Measurements from ENCODE around the gene TTC4. TPM values are rescaled to one million over a fixed set of nuclear protein-coding genes. Genes with fewer than 3 reads are reported as not detected.

The TTC4 gene
- total and polyA plus RNA-seq, 2 of the 4 experiments (the other 2 are of a cell fraction), result 21.6 to 27.1 TPM

- Histone ChIP-seq H3K27ac (ENCODE audit: insufficient read depth, low read length) (no peak overlapping the region), H3K23ac (ENCODE audit: low read depth, low read length) (no peak overlapping the region), H3K4me1 (ENCODE audit: control insufficient read depth, insufficient read depth, low read length) (no peaks in the 10 kb centered on the region), H4K8ac (ENCODE audit: low read depth in 2 of 2, low read length in 2 of 2) (no peak overlapping the region), H2AK9ac (replicated peaks; ENCODE audit: low read depth, low read length, poor library complexity) (no peak overlapping the region), H3K36me3 (ENCODE audit: control insufficient read depth, insufficient read depth, low read length) (peaks cover 12% of the 10 kb centered on the region), H2AK5ac (ENCODE audit: low read depth, low read length) (no peak overlapping the region), H3K14ac (replicated peaks; ENCODE audit: low read depth, low read length) (no peak overlapping the region), H3K9me1 (ENCODE audit: insufficient read depth, low read length) (no peaks in the 10 kb centered on the region), H2AFZ (replicated peaks; ENCODE audit: low read length, poor library complexity) (no peak overlapping the region), H4K5ac (ENCODE audit: low read depth, low read length) (no peak overlapping the region), H3K4me2 (ENCODE audit: low read depth, low read length) (no peak overlapping the region), H3K4me3 (ENCODE audit: insufficient read depth, low read depth, low read length) (no peak overlapping the region), H2BK20ac (ENCODE audit: low read depth, low read length) (no peak overlapping the region), H3K79me1 (ENCODE audit: low read depth in 1 of 2, low read length in 2 of 2) (no peaks in the 10 kb centered on the region; a peak in 1 of 4 replicates), H3K9ac (ENCODE audit: low read depth, low read length) (no peak overlapping the region), H2BK15ac (ENCODE audit: low read depth, low read length) (no peak overlapping the region), H4K91ac (ENCODE audit: insufficient read depth, low read depth, low read length) (no peak overlapping the region), H3K18ac (ENCODE audit: low read depth, low read length) (no peak overlapping the region), H2BK5ac (ENCODE audit: low read depth, low read length, poor library complexity, severe bottlenecking) (no peak overlapping the region), H3K56ac (ENCODE audit: extremely low read depth, insufficient read depth, low read length) (no peak overlapping the region), H3K9me3 (ENCODE audit: control insufficient read depth, insufficient read depth, low read length) (no peaks in the 10 kb centered on the region), H2BK120ac (ENCODE audit: low read depth, low read length) (no peak overlapping the region), H3K4ac (ENCODE audit: low read depth, low read length) (no peak overlapping the region), H3K27me3 (ENCODE audit: control insufficient read depth, insufficient read depth, low read length) (no peaks in the 10 kb centered on the region; the same call in 1 of the 2 replicates), H4K20me1 (ENCODE audit: insufficient read depth, low read length) (no peaks in the 10 kb centered on the region)
- TF ChIP-seq MAZ (IDR thresholded peaks at IDR 0.05; ENCODE audit: borderline replicate concordance, low read depth, low read length), result no peak
- no peak for TF ChIP-seq SMC3 (IDR thresholded peaks at IDR 0.05; ENCODE audit: low read depth, low read length)
- TF ChIP-seq MXI1 (IDR thresholded peaks at IDR 0.05; ENCODE audit: borderline replicate concordance, low read depth, low read length), result no peak
- no peak for TF ChIP-seq CTCF (conservative IDR thresholded peaks at IDR 0.05; ENCODE audit: low read depth, low read length)
- no peak for TF ChIP-seq NFE2L2 (IDR thresholded peaks at IDR 0.05; ENCODE audit: low read depth, low read length)
- TF ChIP-seq CHD1 (IDR thresholded peaks at IDR 0.05; ENCODE audit: low read depth, low read length), result no peak
- TF ChIP-seq RCOR1 (IDR thresholded peaks at IDR 0.05; ENCODE audit: insufficient replicate concordance, low read length), result no peak
- TF ChIP-seq RAD21 (IDR thresholded peaks at IDR 0.05; ENCODE audit: low read length), result no peak
- no peak for TF ChIP-seq USF2 (IDR thresholded peaks at IDR 0.05; ENCODE audit: low read depth, low read length)
- no peak for TF ChIP-seq ELK1 (IDR thresholded peaks at IDR 0.05; ENCODE audit: borderline replicate concordance, low read depth, low read length)
- TF ChIP-seq FOS (IDR thresholded peaks at IDR 0.05; ENCODE audit: low read depth, low read length), result no peak
- no peak for TF ChIP-seq BHLHE40 (IDR thresholded peaks at IDR 0.05; ENCODE audit: low read depth, low read length)
- TF ChIP-seq MAFK (IDR thresholded peaks at IDR 0.05; ENCODE audit: low read depth, low read length), result no peak
- TF ChIP-seq RFX5 (IDR thresholded peaks at IDR 0.05; ENCODE audit: low read depth, low read length), result no peak
- TF ChIP-seq CEBPB (IDR thresholded peaks at IDR 0.05; ENCODE audit: low read depth, low read length), result no peak
- TF ChIP-seq POLR2A (IDR thresholded peaks at IDR 0.05; ENCODE audit: low read depth, low read length), result no peak
- in situ Hi-C loops (cut with MboI; ENCODE audit: low sequenced_read_pairs), result no loop called here
- CTCF ChIA-PET, result no interaction called here
- intact Hi-C loops (cut with micrococcal nuclease), result no loop called here
- DNase-seq, result no peak
- ATAC-seq (ENCODE audit: low read depth), result no peak
- no TSS peak for BruUV-seq (replicated peaks)
- 93% methylated on average over 6 of the region's 25 CpGs; no CpG with 5 or more reads in 1 of the 2 experiments for WGBS, 2 experiments (ENCODE audit: extremely low coverage in 2 of 2, insufficient read length in 1 of 2)
- POLR2A ChIA-PET (ENCODE audit: unreplicated experiment), result no interaction called here
- dilution Hi-C loops (cut with HindIII; ENCODE audit: low sequenced_read_pairs, unreplicated experiment), result no loop called here
Measured at GRCh38 chr1:54754486-54755285, 39.0 kb downstream of the TTC4 start.

Measured in IMR-90 (cell line).